Activated gamma-delta T cell treated with anti-CD3 and anti-CD28 coated beads, Interleukin-2, amount 50 U/mL, for 16 hours (primary cell): ENCODE data around the gene BARHL1.

Source experiments
- DNase-seq: peaks from one replicate; pipeline ENCODE4 v3.0.0-alpha.2; 2020; ENCODE audit warnings: low read depth

BARHL1 gene

DNA sequence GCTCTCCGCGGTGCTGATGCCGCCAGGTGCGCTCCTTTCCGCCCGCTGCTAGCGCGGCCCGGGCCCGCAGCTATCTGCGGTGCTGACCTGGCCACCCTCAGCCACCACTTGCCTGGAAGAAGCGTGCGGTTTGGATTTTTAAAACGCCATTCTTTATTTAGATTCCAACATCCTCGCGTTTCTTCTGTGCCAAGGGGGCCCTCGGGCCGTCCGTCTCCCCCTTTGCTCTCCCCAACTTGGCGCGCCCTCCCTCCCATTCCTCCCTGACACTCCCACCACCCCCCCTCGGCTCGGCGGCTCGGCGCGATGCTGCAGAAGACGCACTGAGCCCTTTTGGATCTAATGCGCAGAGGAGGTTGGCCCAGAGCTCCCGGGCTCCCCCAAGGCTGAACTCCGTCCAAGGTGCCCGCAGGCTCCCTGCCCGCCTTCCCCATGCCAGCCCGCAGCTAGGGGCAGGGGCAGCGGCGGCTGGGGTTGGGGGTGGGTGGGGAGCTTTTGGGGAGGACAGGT is at the start of gene BARHL1:
Gene BARHL1 (plus strand): TSS at position 331 of the 510 bp plus-strand sequence. CDS start 192 bp downstream, outside the sequence.
- DNase-seq: no peak

DNA sequence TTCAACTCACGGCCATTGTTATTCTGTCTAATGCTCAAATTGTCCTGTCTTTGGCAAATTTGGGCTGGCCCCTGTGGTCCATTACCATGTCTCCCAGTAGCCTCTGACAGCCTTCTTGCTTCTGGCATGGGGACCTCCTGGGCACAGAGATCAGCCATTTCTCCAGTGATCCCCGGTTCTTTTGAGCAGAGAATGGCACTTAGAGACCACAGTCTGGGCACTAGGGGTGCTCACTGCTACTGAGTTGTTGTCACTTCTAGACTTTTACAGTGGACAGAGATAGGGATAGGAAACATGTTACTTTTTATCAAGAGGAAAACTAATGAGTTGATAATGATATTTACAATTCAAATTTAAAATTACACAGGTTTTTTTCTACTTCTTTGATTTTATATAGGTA is 47.6 kb upstream of the BARHL1 start:
- DNase-seq: no peak

DNA sequence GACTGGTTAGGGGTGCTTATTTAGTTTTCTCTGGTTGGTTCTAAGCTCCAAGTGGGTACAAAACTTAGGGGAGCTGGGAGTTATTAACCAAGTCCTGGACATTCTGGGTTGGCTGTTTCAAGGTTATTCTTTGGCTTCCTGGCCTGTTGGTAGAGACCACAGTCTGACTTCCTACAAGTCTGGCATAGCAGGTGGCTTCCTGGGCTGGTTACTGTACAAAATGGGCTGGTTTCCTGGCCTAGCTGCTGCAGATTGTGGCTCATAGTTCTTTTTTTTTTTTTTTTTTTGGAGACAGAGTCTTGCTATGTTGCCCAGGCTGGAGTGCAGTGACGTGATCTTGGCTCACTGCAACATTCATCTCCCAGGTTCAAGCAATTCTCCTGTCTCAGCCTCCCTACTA is 46.3 kb upstream of the BARHL1 start:
- no peak for DNase-seq

DNA sequence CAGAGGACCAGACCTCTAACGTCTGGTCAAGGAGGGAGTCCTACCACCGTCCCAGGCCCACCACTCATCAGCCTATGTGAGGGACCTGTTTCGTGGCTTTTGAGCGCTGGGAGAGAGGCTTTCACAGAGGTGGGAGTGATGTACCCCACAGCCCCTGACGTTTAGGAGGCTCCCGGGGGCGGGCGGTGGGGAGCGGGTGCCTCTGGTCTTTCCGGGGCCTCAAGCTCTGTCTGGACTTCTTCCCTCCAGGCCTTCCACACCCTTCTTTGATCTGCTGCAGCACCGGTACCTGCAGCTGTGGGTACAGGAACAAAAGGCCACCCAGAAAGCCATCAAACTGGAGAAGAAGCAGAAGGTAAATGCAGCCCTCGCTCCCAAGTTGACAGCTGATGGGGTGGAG is 45.1 kb upstream of the BARHL1 start:
- DNase-seq: no peak

DNA sequence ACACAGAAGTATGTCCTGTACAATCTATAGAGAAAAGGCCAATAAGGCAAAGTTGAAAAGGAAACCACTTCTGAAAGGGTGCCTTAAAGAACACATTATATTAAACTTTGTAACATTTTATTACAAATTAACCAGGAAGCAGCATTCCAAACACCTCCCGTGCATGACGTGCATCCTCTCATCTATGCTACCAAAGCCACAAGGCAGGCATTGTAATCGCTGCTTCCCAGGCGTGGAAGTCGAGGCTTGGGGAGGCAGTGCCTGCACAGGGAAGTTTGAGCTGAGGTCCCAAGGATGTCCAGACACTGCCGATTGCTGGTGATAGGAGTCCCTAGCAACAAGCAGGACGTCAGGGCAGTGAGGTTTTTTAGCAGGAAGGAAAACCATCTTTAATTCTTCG is 44.3 kb upstream of the BARHL1 start:
- no peak for DNase-seq

DNA sequence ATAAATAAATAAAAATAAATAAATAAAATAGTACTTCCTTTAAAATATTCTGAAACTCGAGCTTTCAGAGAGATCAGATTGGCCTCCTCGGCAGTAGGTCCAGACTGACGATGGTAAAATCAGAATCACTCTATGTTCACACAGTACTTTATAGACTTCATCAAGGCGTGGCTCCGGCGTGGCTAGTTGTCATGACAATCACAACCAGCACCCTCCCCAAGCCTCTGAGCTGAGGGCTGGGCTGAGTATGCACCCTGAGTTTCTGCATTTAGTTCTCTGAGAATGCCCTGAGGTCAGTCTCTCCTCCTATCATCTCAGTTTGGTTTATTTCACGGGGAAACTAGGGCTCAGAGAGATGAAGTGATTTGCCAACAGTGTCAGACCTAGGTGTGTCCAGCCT is 43.3 kb upstream of the BARHL1 start:
- DNase-seq: no peak

DNA sequence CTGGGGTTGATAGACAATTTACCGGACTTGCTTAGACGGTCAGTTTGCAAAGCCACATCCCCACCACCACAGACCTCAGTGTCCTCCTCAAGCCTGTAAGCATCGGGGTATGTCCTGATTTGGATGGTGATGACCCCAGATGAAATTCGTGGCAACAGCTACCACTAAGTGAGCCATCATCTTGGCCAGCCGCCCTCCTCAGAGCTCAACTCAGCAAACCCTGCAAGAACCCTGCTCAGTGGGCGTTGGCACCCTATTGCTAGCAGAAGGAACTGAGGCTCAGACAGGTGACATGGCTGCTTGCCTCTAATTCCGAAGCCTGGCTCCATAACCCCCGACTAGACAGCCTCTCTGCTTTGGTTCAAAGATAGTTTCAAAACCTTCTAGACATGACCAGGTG is 41.4 kb upstream of the BARHL1 start:
- no peak for DNase-seq

DNA sequence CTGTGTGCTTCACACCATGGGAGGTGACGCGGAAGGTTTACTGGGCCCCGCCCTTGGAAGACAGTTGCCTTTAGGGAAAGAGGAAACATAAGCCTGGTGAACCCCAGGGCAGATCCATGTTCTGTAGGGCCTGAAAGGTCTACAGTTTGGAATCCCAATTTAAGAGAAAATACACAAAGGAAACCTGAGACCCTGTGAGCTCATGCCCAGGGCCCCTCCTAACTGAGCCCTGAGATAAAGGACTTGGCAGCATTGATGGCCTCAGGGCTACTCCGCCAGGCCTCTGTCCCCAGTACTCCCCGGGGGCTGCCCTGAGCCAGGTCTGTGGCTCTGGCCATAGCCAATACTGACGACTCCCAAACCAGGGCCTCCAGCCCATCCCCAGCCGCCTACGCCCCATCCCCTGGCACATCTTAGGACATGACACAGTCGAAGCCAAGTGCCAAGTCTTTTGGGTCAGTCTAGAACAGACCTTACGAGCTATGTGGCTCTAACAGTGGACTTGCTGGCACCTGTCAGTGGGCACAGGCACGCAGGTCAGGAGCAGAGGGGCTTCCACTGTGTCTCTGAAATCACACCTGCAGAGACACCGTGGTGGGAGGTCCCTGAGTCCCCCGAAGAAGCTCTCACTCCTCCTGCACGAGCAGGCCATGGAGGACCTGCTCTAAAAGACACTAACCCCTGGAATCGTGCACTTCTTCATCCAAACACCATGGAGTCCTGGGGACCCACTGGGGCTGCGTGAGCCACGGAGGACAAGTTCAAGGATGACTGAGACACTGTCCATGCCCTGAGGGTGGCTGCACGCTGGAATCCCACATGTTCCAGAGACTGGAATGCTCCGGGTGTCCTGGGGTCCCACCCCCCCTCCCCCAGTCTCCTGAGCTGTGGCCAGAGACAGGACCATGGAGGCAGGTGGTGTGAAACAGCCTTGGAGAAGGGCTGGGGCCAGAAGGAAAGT is 40.3 kb upstream of the BARHL1 start:
- DNase-seq: no peak

DNA sequence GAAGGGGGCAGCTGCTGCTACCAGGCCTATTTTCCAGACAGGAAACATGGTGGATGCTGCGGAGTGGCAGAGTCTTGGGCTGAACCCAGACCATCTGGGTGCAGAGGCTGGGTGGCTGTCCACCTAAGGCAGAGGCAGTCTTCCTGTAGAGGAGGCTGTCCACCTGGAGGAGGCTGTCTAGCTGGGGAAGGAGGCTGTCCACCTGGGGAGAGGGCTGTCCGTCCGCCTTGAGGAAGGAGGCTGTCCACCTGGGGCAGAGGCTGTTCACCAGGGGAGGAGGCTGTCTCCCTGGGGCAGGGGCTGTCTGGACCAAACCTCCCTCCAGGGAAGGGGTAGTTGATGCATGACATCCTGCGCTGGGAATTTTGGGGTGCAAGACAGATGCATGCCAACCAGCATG is 39.2 kb upstream of the BARHL1 start:
- no peak for DNase-seq

DNA sequence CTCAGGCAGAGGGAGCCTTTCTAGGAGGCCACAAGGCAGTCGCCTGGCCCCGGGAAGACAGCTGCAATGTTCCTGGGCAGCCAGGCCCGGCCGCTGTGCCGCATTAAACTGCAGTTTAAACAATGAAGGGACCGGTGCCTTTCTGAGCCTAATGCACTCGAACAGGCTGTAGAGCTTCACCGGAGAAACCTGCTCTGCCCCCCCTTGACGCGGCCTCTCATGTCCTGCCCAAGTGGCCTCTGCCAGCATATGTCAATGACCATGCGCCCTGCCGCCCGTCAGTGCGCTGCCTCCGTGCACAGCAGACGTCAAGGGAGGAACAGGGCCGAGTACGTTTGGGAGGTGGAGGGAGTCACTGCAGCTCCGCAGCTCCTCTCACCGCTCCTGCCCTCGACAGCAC is 38.4 kb upstream of the BARHL1 start:
- DNase-seq: no peak

DNA sequence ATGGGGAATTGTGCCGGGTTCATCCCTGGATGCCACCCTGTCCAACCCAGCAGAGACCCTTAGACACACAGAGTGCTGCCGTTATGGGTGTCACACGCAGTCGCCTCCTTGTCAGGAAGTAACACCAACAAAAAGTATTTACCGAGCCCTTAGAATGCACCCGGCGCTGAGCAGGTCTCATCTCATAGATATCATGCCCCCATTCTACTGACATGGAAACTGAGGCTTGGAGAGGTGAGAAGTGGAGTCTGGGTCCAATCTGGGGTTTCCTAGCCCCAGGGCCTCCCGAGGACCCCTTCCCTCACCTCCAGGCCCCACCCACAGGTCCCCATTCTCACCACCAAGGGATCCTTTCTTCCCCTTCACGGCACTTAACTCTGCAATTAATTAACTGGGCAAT is 36.8 kb upstream of the BARHL1 start:
- DNase-seq: no peak

DNA sequence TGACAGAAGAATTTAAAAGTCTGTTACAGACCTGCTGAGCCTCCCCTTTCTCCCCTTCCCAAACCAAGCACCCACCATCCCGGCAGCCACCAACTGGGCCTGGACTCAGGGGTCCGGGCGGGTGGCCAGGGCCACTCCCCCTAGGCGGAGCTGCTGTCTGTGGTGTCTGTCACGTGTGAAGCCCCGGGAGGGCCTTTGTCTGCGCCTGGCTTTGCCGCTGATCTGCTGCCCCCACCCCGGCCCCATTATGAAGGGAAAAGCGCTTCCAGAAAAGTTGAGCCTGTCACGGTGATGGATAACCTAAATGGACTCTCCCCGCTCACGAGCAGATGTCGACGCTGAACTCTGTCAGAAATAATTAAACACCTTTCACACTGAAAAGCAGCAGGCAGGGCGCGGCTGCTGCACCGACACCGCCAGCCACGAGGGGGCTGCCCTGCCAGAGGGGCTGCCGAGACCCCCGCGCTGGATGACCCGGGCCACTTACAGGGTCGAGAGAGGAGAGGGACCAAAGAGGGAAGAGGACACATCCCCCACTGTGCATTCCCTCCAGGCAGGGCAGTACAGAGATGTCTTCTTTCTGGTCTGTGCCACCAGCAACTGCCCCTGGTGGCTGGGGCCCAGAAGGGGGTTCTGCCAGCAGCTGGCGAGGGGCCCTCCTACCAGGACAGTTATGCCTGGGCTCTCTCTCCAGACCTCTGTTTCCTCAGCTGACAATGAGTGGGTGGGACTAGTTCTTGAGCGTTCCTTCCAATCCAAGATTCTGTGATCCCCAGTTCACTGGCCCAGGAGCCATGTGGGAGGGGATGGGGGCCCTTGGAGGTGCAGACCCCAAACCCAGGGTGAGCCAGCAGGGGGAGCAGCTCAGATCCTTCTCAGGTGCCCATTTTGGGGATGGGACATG is 36.0 kb upstream of the BARHL1 start:
- no peak for DNase-seq

DNA sequence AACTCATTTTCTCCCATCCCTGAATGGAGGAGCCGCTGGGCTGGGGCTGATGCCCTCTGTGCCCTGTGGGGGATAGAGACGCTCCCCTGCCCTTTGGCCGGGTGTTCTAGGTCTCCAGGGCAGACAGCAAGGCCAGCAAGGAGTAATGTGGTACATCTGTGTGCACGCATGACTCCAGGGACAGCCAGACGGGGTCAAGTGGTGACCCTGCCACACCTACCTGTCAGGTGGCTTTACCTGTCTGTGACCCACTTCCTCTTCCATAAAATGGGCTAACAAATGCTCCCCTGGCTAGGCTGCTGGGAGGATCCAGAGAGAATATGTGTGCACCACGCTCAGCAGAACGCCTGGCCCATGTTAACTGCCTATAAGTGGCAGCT is 35.4 kb upstream of the BARHL1 start:
- no peak for DNase-seq

DNA sequence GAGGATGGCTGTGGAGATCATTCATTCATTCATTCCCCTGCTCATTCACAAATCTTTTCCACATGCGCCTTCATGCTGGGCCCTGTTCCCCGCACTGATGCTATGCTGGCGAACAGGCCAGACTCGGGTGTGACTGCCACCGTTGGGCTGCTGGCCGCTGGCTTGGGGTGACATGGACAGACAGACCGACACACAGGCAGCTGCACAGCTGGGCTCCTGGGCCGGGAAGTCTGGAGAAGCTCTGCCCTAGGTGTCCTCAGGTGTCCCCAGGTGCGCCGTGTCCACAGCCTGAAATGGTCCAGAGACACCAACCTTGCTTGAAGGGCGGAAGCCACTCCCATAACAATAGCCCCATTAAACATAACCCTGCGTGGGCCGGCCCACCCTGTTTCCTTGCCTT is 35.0 kb upstream of the BARHL1 start:
- DNase-seq: no peak

DNA sequence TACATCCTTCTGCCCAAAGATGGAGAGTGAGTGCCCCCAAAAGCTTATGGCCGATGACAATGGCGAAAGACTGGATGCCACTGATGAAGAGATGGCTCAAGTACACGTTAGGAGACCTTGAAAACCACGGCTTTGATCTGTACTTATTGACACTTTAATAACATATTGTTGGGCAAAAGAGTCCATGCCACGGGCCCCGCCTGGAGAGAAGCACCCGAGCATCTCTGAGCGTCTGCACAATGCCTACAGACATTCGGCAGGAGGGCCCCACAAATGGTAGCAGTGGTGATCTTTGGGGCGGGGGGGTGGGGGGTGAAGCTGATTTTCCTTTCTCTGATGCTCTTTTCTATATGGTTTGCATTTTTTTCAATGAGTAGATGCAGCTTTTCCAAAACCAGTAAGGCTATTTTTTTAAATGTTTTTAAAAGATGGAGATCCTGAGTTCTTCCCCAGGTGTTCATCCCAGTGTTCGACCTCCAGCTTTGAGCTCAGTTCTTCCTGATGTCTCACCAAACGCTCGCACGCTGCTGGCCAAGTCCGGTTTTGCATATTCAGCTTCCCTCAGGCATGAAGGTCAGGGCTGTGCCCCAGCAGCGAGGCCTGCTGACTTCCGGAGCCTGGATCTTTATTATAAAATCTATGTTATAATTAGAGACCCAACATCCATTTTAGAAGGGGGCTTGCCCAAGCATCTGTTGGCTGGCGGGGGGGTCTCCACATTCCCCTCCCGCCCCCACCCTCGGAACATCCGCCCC is 34.3 kb upstream of the BARHL1 start:
- no peak for DNase-seq

DNA sequence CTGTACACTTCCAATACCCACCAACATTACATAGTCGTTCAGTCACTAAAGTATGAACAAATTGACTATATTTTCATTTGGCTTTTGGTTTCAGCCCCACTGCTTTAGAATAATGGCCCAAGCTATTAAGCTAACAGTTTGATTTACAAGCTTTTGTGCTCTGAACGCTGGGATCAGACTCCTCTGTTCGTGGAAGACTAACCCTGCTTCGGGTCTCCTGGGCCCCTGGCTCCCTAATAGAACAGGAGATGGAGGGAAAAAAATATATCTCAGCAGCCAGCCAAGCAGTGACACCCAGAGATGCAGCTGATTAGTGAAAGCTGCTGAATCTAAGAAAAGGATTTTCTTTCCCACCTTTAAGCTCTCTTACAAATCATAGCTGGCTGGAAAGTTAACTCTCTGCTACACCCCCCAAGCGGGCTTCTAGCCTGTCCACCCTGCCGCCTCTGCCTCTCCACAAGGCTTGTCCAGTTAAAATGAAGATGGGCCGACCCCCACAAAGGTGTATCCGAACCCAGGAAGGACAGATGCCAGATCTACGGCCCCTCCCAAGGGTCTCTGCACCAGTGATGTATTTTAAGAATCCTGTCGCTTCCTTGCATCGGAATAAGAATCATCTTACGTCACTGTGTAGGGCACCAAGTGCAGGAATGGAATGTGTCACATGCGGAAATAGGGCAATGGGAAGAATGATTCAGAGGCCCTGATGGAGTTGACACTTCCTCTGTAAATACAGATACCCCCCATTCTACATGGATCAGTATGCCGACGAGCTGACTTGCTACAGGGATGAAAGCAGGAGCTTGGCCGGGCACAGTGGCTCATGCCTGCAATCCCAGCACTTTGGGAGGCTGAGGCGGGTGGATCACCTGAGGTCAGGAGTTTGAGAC is 33.4 kb upstream of the BARHL1 start:
- no peak for DNase-seq

DNA sequence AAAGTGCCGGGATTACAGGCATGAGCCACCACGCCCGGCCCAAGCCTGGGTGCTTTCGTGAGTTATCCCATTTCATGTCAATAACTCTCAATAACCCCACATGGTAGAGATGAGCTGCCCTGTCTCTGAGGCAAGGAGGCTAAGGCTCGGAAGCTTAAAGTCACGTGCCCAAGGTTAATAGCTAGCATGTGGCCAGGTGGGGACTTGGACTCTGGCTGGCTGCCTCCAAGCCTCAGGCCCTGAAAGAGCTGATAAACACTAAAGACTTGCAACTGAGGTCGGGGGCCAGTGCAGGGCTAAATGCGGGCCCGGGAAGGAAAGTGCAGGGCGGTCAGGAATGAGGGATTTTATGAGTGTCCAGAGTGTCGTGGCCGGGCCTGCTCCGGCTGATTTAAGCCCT is 30.9 kb upstream of the BARHL1 start:
- no peak for DNase-seq

DNA sequence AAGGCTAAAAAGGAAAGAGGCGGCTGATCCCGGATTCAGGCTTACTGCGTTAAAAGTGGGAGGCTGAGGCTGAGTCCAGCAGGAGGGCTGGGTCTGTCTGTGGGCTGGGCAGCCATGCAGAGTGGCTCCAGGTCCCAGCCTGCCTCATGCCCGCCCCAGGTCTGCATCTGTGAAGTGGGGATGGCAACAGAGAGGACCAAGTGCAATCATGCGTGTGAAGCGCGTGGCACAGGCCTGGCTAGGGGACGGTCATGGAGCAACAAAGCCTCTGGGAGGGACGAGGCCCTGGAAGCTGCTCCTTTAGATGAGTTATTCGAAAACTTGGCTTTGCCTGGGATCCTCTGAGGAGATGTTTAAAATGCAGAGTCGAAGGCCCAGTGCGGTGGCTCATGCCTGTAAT is 30.4 kb upstream of the BARHL1 start:
- DNase-seq: no peak

DNA sequence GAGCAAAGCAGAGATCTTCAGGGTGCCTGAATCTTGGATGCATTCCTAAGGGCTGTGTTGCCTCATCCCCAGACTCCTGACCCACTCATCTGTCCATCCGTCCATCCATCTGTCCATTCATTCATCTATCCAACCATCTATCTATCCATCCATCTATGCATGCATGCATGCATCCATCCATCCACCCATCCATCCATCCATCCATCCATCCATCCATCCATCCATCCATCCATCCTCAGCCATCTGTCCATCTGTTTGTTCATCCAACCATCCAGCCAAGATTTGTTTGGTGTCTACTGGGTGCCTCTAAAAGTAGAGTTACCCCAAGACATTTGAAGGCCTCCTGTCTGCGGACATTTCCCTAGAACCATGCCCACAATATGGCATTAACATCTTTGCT is 27.7 kb upstream of the BARHL1 start:
- DNase-seq: no peak

DNA sequence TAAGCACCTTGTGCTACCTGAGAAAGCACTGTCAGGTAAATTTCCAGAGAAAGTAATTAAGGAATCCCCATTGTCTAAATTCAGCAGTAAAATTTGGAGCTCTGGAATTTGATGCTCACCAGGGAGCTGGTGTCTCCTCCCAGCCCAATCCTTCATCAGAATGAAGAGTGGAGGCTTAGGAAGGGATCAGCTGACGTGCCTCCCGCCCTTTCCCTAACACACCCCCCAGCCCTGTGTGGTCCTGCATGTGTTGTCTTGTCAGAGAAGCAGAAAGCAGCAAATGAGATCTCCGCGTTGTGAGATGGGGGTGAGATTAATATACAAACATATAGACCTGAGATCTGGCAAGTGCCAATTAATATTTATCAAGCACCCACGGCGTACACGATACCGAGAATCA is 26.9 kb upstream of the BARHL1 start:
- DNase-seq: no peak

DNA sequence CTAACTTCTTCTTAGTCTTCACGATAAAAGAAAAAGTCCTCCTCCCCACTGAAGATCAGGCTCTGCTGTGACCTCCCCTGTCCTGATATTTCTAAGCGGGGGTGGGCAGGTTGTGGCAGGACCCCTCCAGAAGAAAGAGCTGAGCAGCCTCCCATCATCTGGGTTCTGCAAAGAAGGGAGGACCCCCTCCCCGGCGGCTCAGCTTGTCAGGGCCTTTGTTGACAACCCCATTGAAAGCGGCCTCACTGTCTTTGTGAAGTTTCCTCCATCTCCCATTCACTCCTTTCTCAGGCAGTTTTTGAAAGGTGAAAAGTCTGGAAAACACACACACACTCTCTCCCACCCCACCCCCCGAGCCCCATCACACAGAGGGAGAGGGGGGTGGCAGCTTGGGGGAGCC is 26.2 kb upstream of the BARHL1 start:
- no peak for DNase-seq
